Forelimb muscle (tissue), 1 donor: ENCODE data around the gene C1orf210. TPM values are rescaled to one million over a fixed set of nuclear protein-coding genes. Genes with fewer than 3 reads are reported as not detected.

Experiments
- DNase-seq: peaks from one replicate; pipeline ENCODE4 v3.0.0-alpha.2; 2013; ENCODE audit warnings: low read depth
- polyA plus RNA-seq: library from polyadenylated mRNA; unstranded; fragments of 120-200 nt; gene quantifications from one replicate; pipeline ENCODE4 v1.2.1, GENCODE V29; 2013; ENCODE audit not compliant: insufficient read length

The C1orf210 gene
- polyA plus RNA-seq, 1 donor = not detected

GRCh38 chr1:43274125-43274803, 11.1 kb downstream of the C1orf210 start:
- DNase-seq = no peak

- DNase-seq = no peak
These were observed 11.7 kb downstream of the C1orf210 start for GRCh38 chr1:43273708-43274107.

- DNase-seq = no peak
These were observed 12.5 kb downstream of the C1orf210 start for GRCh38 chr1:43272576-43273571.

GRCh38 chr1:43272161-43272560, 13.2 kb downstream of the C1orf210 start:
- no peak for DNase-seq

GRCh38 chr1:43271186-43272118, 13.9 kb downstream of the C1orf210 start:
- no peak for DNase-seq

- DNase-seq = no peak
These were observed 14.8 kb downstream of the C1orf210 start for GRCh38 chr1:43270421-43271095.

- no peak for DNase-seq
These were observed 15.6 kb downstream of the C1orf210 start, which contains the start of gene TMEM125 for GRCh38 chr1:43269627-43270375. TMEM125 (plus strand) TSS chr1:43269983; CDS start chr1:43272723, 2,740 bp downstream.

- DNase-seq = no peak
These were observed 17.5 kb downstream of the C1orf210 start for GRCh38 chr1:43267818-43268425.

GRCh38 chr1:43267291-43267805, 18.0 kb downstream of the C1orf210 start:
- no peak for DNase-seq

- no peak for DNase-seq
These were observed 18.5 kb downstream of the C1orf210 start for GRCh38 chr1:43266881-43267280.

GRCh38 chr1:43265431-43265830, 19.9 kb downstream of the C1orf210 start:
- DNase-seq = no peak

- no peak for DNase-seq
These were observed 27.0 kb downstream of the C1orf210 start for GRCh38 chr1:43258370-43258769.

- DNase-seq = no peak
These were observed 28.5 kb downstream of the C1orf210 start for GRCh38 chr1:43256675-43257570.

GRCh38 chr1:43255438-43256210, 29.8 kb downstream of the C1orf210 start:
- DNase-seq = no peak

- DNase-seq = no peak
These were observed 31.5 kb downstream of the C1orf210 start for GRCh38 chr1:43253876-43254275.

GRCh38 chr1:43253173-43253572, 32.2 kb downstream of the C1orf210 start:
- DNase-seq = no peak

GRCh38 chr1:43252225-43252624, 33.2 kb downstream of the C1orf210 start:
- DNase-seq = no peak

- DNase-seq = no peak
These were observed 34.4 kb downstream of the C1orf210 start for GRCh38 chr1:43251024-43251423.
